ENCODE data around the gene FAM110C.

- TF ChIP-seq CTCF (IDR thresholded peaks at IDR 0.05) (no peak), POLR2A (IDR thresholded peaks at IDR 0.05) (peak in 1 of 3 donors; percentile 13)
These were observed 769 bp downstream of the FAM110C start for GRCh38 chr2:45342-46130.

Measured in body of pancreas (tissue), 4 donors.